ENCODE measurements around the gene TERT. TPM values are rescaled to one million over a fixed set of nuclear protein-coding genes. Genes with fewer than 3 reads are reported as not detected.
"Not testable (repeated sequence)": the region's sequence is repeated elsewhere in the genome, so short reads cannot be mapped to it uniquely, and the experiment has no call there.

The TERT gene
- total and polyA plus RNA-seq, 5 donors, result not detected

- DNase-seq (no peak), ATAC-seq (no peak)
- H3K27me3 ChIP-seq (ENCODE audit: control insufficient read depth, insufficient read depth), result no peaks in the 10 kb centered on the region
- intact Hi-C loops (cut with DNase I), result no loop called here
- H3K4me1 ChIP-seq (ENCODE audit: control insufficient read depth, insufficient read depth, low read length), result no peaks in the 10 kb centered on the region
- 76% methylated on average over 6 of the region's 6 CpGs for WGBS
- no peak overlapping the region for H3K4me3 ChIP-seq (ENCODE audit: low read length)
- no peaks in the 10 kb centered on the region for H3K9me3 ChIP-seq (ENCODE audit: control insufficient read depth, low read length)
- H3K27ac ChIP-seq (ENCODE audit: low read length), result no peak overlapping the region
Observed at GRCh38 chr5:1292139-1292538, 2.7 kb downstream of the TERT start.

- H3K27me3 ChIP-seq (ENCODE audit: control insufficient read depth, insufficient read depth), result no peaks in the 10 kb centered on the region
- intact Hi-C loops (cut with DNase I), result no loop called here
- no peak overlapping the region for H3K4me3 ChIP-seq (ENCODE audit: low read length)
- no peaks in the 10 kb centered on the region for H3K4me1 ChIP-seq (ENCODE audit: control insufficient read depth, insufficient read depth, low read length)
- 81% methylated on average over 24 of the region's 24 CpGs for WGBS
- no peaks in the 10 kb centered on the region for H3K9me3 ChIP-seq (ENCODE audit: control insufficient read depth, low read length)
- DNase-seq (peak in 1 of 3 donors; percentile 13), ATAC-seq (no peak)
- H3K27ac ChIP-seq (ENCODE audit: low read length), result no peak overlapping the region
Observed at GRCh38 chr5:1291611-1292080, 3.2 kb downstream of the TERT start.

- ATAC-seq; H3K4me3 ChIP-seq (ENCODE audit: low read length); H3K27me3 ChIP-seq (ENCODE audit: control insufficient read depth, insufficient read depth); H3K9me3 ChIP-seq (ENCODE audit: control insufficient read depth, low read length); H3K4me1 ChIP-seq (ENCODE audit: control insufficient read depth, insufficient read depth, low read length); intact Hi-C loops (cut with DNase I); H3K27ac ChIP-seq (ENCODE audit: low read length): not testable (repeated sequence)
- DNase-seq, result peak in 1 of 3 donors; percentile 38
- 78% methylated on average over 23 of the region's 24 CpGs for WGBS
Observed at GRCh38 chr5:1290956-1291355, 3.9 kb downstream of the TERT start.

GRCh38 chr5:1289559-1289958, 5.3 kb downstream of the TERT start:
- intact Hi-C loops (cut with DNase I); ATAC-seq; DNase-seq; H3K9me3 ChIP-seq (ENCODE audit: control insufficient read depth, low read length); H3K4me3 ChIP-seq (ENCODE audit: low read length); H3K27ac ChIP-seq (ENCODE audit: low read length); H3K27me3 ChIP-seq (ENCODE audit: control insufficient read depth, insufficient read depth); H3K4me1 ChIP-seq (ENCODE audit: control insufficient read depth, insufficient read depth, low read length): not testable (repeated sequence)
- WGBS, result 88% methylated on average over 27 of the region's 32 CpGs

- Histone ChIP-seq H3K4me1 (ENCODE audit: control insufficient read depth, insufficient read depth, low read length) (no peaks in the 10 kb centered on the region), H3K9me3 (ENCODE audit: control insufficient read depth, low read length) (no peaks in the 10 kb centered on the region), H3K4me3 (ENCODE audit: low read length) (no peak overlapping the region), H3K27me3 (ENCODE audit: control insufficient read depth, insufficient read depth) (no peaks in the 10 kb centered on the region), H3K27ac (ENCODE audit: low read length) (no peak overlapping the region)
- no peak for ATAC-seq
- intact Hi-C loops (cut with DNase I), result no loop called here
- 90% methylated on average over 37 of the region's 37 CpGs for whole genome bisulfite sequencing
- peak in 1 of 3 donors; percentile 41 for DNase-seq
Observed at GRCh38 chr5:1288439-1289335, 6.2 kb downstream of the TERT start.

- Histone ChIP-seq H3K4me1 (ENCODE audit: control insufficient read depth, insufficient read depth, low read length) (no peaks in the 10 kb centered on the region), H3K27me3 (ENCODE audit: control insufficient read depth, insufficient read depth) (no peaks in the 10 kb centered on the region), H3K4me3 (ENCODE audit: low read length) (no peak overlapping the region), H3K9me3 (ENCODE audit: control insufficient read depth, low read length) (no peaks in the 10 kb centered on the region), H3K27ac (ENCODE audit: low read length) (no peak overlapping the region)
- 91% methylated on average over 25 of the region's 25 CpGs for WGBS
- no peak for ATAC-seq
- intact Hi-C loops (cut with DNase I), result no loop called here
- peak in 1 of 3 donors; percentile 10 for DNase-seq
Observed at GRCh38 chr5:1285883-1286291, 9.0 kb downstream of the TERT start.

GRCh38 chr5:1285141-1285540, 9.7 kb downstream of the TERT start:
- DNase-seq, result peak in 1 of 3 donors; percentile 37
- Histone ChIP-seq H3K4me3 (ENCODE audit: low read length) (no peak overlapping the region), H3K27ac (ENCODE audit: low read length) (no peak overlapping the region), H3K4me1 (ENCODE audit: control insufficient read depth, insufficient read depth, low read length) (no peaks in the 10 kb centered on the region), H3K9me3 (ENCODE audit: control insufficient read depth, low read length) (no peaks in the 10 kb centered on the region), H3K27me3 (ENCODE audit: control insufficient read depth, insufficient read depth) (no peaks in the 10 kb centered on the region)
- ATAC-seq, result no peak
- intact Hi-C loops (cut with DNase I), result no loop called here
- WGBS, result 86% methylated on average over 12 of the region's 12 CpGs

GRCh38 chr5:1284336-1284970, 10.4 kb downstream of the TERT start:
- H3K27me3 ChIP-seq (ENCODE audit: control insufficient read depth, insufficient read depth); H3K4me3 ChIP-seq (ENCODE audit: low read length); H3K27ac ChIP-seq (ENCODE audit: low read length); intact Hi-C loops (cut with DNase I); ATAC-seq; H3K4me1 ChIP-seq (ENCODE audit: control insufficient read depth, insufficient read depth, low read length); H3K9me3 ChIP-seq (ENCODE audit: control insufficient read depth, low read length): not testable (repeated sequence)
- DNase-seq, result peak in 1 of 3 donors; percentile 12
- WGBS, result 82% methylated on average over 27 of the region's 27 CpGs

- WGBS, result 86% methylated on average over 16 of the region's 16 CpGs
- H3K4me3 ChIP-seq (ENCODE audit: low read length); H3K27me3 ChIP-seq (ENCODE audit: control insufficient read depth, insufficient read depth); H3K9me3 ChIP-seq (ENCODE audit: control insufficient read depth, low read length); H3K27ac ChIP-seq (ENCODE audit: low read length); H3K4me1 ChIP-seq (ENCODE audit: control insufficient read depth, insufficient read depth, low read length); intact Hi-C loops (cut with DNase I); ATAC-seq: not testable (repeated sequence)
- DNase-seq, result peak in 2 of 3 donors; percentile 25 to 35
Observed at GRCh38 chr5:1283729-1284041, 11.2 kb downstream of the TERT start.

- H3K27ac ChIP-seq (ENCODE audit: low read length); H3K27me3 ChIP-seq (ENCODE audit: control insufficient read depth, insufficient read depth); ATAC-seq; H3K4me1 ChIP-seq (ENCODE audit: control insufficient read depth, insufficient read depth, low read length); H3K4me3 ChIP-seq (ENCODE audit: low read length); H3K9me3 ChIP-seq (ENCODE audit: control insufficient read depth, low read length); intact Hi-C loops (cut with DNase I): not testable (repeated sequence)
- peak in 2 of 3 donors; percentile 19 to 42 for DNase-seq
- 92% methylated on average over 40 of the region's 40 CpGs for WGBS
Observed at GRCh38 chr5:1282993-1283728, 11.7 kb downstream of the TERT start.
